OCI-LY3 (cell line): Measurements from ENCODE around the gene EIF4EBP3.
A peak's percentile ranks its signal among the peaks of the same experiment; 100 is the strongest.

Source experiments
- H2AFZ ChIP-seq: fragments of 200-600, 300-600 bp; shearing (Covaris generic); 2 replicates; pipeline ENCODE4 v1.6.0; 2014; ENCODE audit warnings: antibody characterized with exemption, low read depth, low read length
- H3K27ac ChIP-seq: fragments of 200-600, 300-600 bp; sonication (generic); 2 replicates; pipeline ENCODE4 v1.5.1; 2014; ENCODE audit warnings: mild to moderate bottlenecking, low read length, moderate library complexity, mixed read lengths
- H3K27me3 ChIP-seq: fragments of 200-600, 300-600 bp; sonication (generic); 2 replicates; pipeline ENCODE4 v1.6.1; 2014; ENCODE audit warnings: low read depth, low read length, mixed read lengths
- H3K36me3 ChIP-seq: fragments of 200-600, 300-600 bp; sonication (generic); replicated peaks from 2 replicates; pipeline ENCODE3; 2014; ENCODE audit warnings: low read depth, low read length, mixed read lengths
- H3K4me1 ChIP-seq: fragments of 300-600, 200-600 bp; sonication (generic); 2 replicates; pipeline ENCODE4 v1.6.1; 2014; ENCODE audit warnings: low read length, mixed read lengths
- H3K4me2 ChIP-seq: fragments of 200-600, 300-600 bp; sonication (generic); 2 replicates; pipeline ENCODE4 v1.6.1; 2014; ENCODE audit warnings: low read length, mixed read lengths
- H3K4me3 ChIP-seq: fragments of 300-600, 200-600 bp; sonication (generic); 2 replicates; pipeline ENCODE4 v1.5.1; 2014; ENCODE audit warnings: antibody characterized with exemption, mild to moderate bottlenecking, low read length, moderate library complexity
- H3K79me2 ChIP-seq: fragments of 300-600, 200-600 bp; shearing (Covaris generic); 2 replicates; pipeline ENCODE4 v1.6.1; 2014; ENCODE audit warnings: mild to moderate bottlenecking, low read length, mixed read lengths
- H3K9ac ChIP-seq: fragments of 300-600, 200-600 bp; shearing (Covaris generic); 2 replicates; pipeline ENCODE4 v1.6.0; 2014; ENCODE audit warnings: mild to moderate bottlenecking, low read length, moderate library complexity
- H3K9me3 ChIP-seq: fragments of 200-600, 300-600 bp; shearing (Covaris generic); 2 replicates; pipeline ENCODE4 v1.6.1; 2014; ENCODE audit warnings: low read length, mixed read lengths; ENCODE audit not compliant: insufficient read depth
- H4K20me1 ChIP-seq: fragments of 200-600, 300-600 bp; sonication (generic); 2 replicates; pipeline ENCODE4 v1.6.1; 2016; ENCODE audit warnings: low read length, mixed read lengths; ENCODE audit not compliant: insufficient read depth
- EZH2phosphoT487 ChIP-seq: fragments of 200-600 bp; shearing (Covaris generic); IDR thresholded peaks from 2 replicates; pipeline ENCODE4 v1.6.1; 2018; ENCODE audit warnings: antibody characterized with exemption, mixed run types, low read depth
- TF ChIP-seq, protein P1 (sequence below): fragments of 200-600, 300-600 bp; sonication (generic); IDR thresholded peaks from 2 replicates; pipeline ENCODE4 v1.5.1; 2014; ENCODE audit warnings: antibody characterized with exemption, low read length, low read depth

Gene EIF4EBP3

GRCh38 chr5:140551872-140552271, 4.4 kb downstream of the EIF4EBP3 start:
- Histone ChIP-seq H3K27me3 (no peaks in the 10 kb centered on the region), H2AFZ (no peak overlapping the region), H3K9me3 (no peaks in the 10 kb centered on the region), H3K4me3 (no peak overlapping the region), H3K4me2 (no peak overlapping the region), H3K79me2 (peaks cover 51% of the 10 kb centered on the region), H3K36me3 (peaks cover 39% of the 10 kb centered on the region), H3K27ac (no peak overlapping the region), H3K4me1 (peaks cover 38% of the 10 kb centered on the region), H3K9ac (no peak overlapping the region), H4K20me1 (peaks cover 7% of the 10 kb centered on the region)
- TF ChIP-seq, protein P1, sequence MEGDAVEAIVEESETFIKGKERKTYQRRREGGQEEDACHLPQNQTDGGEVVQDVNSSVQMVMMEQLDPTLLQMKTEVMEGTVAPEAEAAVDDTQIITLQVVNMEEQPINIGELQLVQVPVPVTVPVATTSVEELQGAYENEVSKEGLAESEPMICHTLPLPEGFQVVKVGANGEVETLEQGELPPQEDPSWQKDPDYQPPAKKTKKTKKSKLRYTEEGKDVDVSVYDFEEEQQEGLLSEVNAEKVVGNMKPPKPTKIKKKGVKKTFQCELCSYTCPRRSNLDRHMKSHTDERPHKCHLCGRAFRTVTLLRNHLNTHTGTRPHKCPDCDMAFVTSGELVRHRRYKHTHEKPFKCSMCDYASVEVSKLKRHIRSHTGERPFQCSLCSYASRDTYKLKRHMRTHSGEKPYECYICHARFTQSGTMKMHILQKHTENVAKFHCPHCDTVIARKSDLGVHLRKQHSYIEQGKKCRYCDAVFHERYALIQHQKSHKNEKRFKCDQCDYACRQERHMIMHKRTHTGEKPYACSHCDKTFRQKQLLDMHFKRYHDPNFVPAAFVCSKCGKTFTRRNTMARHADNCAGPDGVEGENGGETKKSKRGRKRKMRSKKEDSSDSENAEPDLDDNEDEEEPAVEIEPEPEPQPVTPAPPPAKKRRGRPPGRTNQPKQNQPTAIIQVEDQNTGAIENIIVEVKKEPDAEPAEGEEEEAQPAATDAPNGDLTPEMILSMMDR, result no peak
- no peak for TF ChIP-seq EZH2phosphoT487

DNA sequence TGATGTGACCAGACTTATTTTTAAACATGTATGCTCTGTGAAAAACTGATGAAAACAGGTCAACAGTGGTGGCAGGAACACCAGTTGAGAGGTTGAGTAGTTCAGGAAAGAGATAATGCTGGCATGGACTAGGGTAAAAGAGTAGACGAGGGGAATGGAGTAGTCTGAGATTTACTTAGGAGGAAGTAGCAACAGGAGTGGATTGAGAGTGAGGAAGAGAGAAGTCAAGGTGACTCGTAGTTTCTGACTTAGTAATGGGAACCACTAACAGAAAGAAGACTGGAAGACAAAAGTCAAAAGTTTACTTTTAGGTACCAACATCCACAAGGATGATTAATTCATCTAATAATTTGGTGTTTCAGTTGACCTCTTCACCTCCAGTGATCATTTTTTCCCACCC, 6.2 kb downstream of the EIF4EBP3 start:
- Histone ChIP-seq H3K27me3 (no peaks in the 10 kb centered on the region), H3K4me3 (peak overlapping the region; percentile 46), H3K79me2 (peaks cover 56% of the 10 kb centered on the region), H3K36me3 (peaks cover 33% of the 10 kb centered on the region), H3K9ac (peak overlapping the region; percentile 35; the same call in 1 of the 2 replicates), H4K20me1 (peaks cover 7% of the 10 kb centered on the region), H3K9me3 (no peaks in the 10 kb centered on the region), H3K4me2 (peak overlapping the region; percentile 73), H2AFZ (no peak overlapping the region), H3K4me1 (peaks cover 44% of the 10 kb centered on the region), H3K27ac (peak overlapping the region; percentile 82)
- TF ChIP-seq, protein P1, result no peak
- TF ChIP-seq EZH2phosphoT487, result no peak

DNA sequence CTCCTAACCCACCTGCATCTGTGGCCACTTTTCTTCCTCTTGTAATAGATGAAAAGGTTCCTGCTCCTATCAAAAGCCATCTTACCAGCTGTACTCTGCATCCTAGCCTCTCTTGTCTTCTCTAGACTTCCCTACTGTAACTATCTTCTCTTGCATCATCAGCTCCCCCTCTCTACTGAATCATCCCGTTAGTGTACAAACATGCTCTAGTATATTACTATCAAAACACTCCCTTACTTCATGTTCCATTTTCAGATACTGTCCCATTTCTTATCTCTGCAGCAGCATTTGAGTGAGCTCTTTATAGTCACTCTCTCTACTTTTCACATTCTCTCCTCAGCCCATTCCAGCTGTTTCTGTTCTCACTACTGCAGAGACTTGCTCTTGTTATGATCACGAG, 7.0 kb downstream of the EIF4EBP3 start:
- Histone ChIP-seq H3K4me3 (peak overlapping the region; percentile 46), H3K27ac (peak overlapping the region; percentile 82), H2AFZ (no peak overlapping the region), H3K9ac (peak overlapping the region; percentile 35; the same call in 1 of the 2 replicates), H4K20me1 (peaks cover 7% of the 10 kb centered on the region), H3K4me2 (peak overlapping the region; percentile 73), H3K9me3 (no peaks in the 10 kb centered on the region), H3K79me2 (peaks cover 56% of the 10 kb centered on the region), H3K36me3 (peaks cover 33% of the 10 kb centered on the region), H3K27me3 (no peaks in the 10 kb centered on the region), H3K4me1 (peaks cover 44% of the 10 kb centered on the region)
- TF ChIP-seq EZH2phosphoT487, result no peak
- TF ChIP-seq, protein P1, result no peak

GRCh38 chr5:140555747-140556312, 8.4 kb downstream of the EIF4EBP3 start:
- H3K9me3 ChIP-seq, result no peaks in the 10 kb centered on the region
- H3K4me2 ChIP-seq, result peak overlapping the region; percentile 100
- H3K36me3 ChIP-seq, result peaks cover 23% of the 10 kb centered on the region
- peaks cover 7% of the 10 kb centered on the region for H4K20me1 ChIP-seq
- no peak overlapping the region for H2AFZ ChIP-seq
- H3K27ac ChIP-seq, result peak overlapping the region; percentile 64
- H3K9ac ChIP-seq, result peak overlapping the region; percentile 89
- no peaks in the 10 kb centered on the region for H3K27me3 ChIP-seq
- peak overlapping the region; percentile 92 for H3K4me3 ChIP-seq
- H3K4me1 ChIP-seq, result peaks cover 44% of the 10 kb centered on the region
- H3K79me2 ChIP-seq, result peaks cover 56% of the 10 kb centered on the region
- no peak for TF ChIP-seq EZH2phosphoT487
